ENCODE measurements around the gene PROM1. TPM values are rescaled to one million over a fixed set of nuclear protein-coding genes. Genes with fewer than 3 reads are reported as not detected.
A peak's percentile ranks its signal among the peaks of the same experiment; 100 is the strongest.

PROM1 gene
- total RNA-seq, 1 donor from 2014 or later = 12.4 TPM

DNA sequence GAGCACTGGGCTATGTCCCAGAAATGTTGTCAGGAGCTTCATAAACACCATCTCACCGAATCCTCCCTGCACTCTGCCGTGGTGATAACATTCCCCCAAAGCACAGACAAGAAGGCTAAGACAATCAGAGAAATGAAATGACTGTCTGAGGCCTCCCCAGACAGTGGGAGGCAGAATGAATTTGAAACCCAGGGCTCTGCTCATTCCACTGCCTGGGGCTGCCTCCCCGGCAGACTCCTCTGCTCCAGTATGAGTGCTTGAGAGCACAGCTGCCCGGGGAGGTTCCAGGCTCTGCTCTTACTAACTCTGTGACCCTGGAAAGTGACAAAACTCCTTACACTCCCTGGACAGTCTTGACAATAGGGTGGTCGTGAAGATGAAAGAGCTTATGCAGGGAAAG lies 154.9 kb downstream of the PROM1 start:
- Mint-ChIP-seq H3K4me3 (no peak overlapping the region), H3K36me3 (no peaks in the 10 kb centered on the region), H3K27me3 (ENCODE audit: low read depth) (peaks cover 18% of the 10 kb centered on the region), H3K27ac (peak overlapping the region; percentile 18), H3K4me1 (peaks cover 3% of the 10 kb centered on the region), H3K9me3 (no peaks in the 10 kb centered on the region)
- no peak for TF ChIP-seq CTCF (IDR thresholded peaks at IDR 0.05; ENCODE audit: unreplicated experiment)
- no peak for DNase-seq (ENCODE audit: low spot score in 2 of 2, unreplicated experiment in 2 of 2)

GRCh38 chr4:15926486-15926885 lies 157.3 kb downstream of the PROM1 start:
- Mint-ChIP-seq H3K27me3 (ENCODE audit: low read depth) (peaks cover 20% of the 10 kb centered on the region), H3K4me1 (peaks cover 3% of the 10 kb centered on the region), H3K4me3 (no peak overlapping the region), H3K27ac (no peak overlapping the region), H3K9me3 (no peaks in the 10 kb centered on the region), H3K36me3 (no peaks in the 10 kb centered on the region)
- no peak for DNase-seq (ENCODE audit: low spot score in 2 of 2, unreplicated experiment in 2 of 2)
- TF ChIP-seq CTCF (IDR thresholded peaks at IDR 0.05; ENCODE audit: unreplicated experiment) = no peak

DNA sequence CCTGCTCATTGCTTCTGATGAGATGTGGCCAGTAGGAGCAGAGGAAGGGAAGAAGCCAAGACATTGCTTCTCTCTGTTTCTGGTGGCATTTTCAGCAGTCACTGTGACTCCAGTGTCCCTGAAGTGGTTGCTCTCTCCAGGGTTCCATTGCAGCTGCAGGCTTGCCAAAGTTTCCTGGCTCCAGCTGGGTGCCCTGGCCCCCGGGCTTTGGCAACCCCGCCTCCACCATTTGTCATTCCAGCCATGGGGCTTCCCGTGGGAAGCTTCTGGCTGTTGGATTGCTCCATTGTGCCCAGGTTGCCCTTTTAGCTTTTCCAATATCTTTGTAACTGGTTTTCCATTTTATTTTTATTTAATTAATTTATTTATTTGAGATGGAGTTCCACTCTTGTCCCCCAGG lies 158.0 kb downstream of the PROM1 start:
- Mint-ChIP-seq H3K9me3 (no peaks in the 10 kb centered on the region), H3K27me3 (ENCODE audit: low read depth) (peaks cover 15% of the 10 kb centered on the region), H3K36me3 (no peaks in the 10 kb centered on the region), H3K4me3 (no peak overlapping the region), H3K27ac (no peak overlapping the region), H3K4me1 (peaks cover 3% of the 10 kb centered on the region)
- no peak for TF ChIP-seq CTCF (IDR thresholded peaks at IDR 0.05; ENCODE audit: unreplicated experiment)
- DNase-seq (ENCODE audit: low spot score in 2 of 2, unreplicated experiment in 2 of 2) = no peak

DNA sequence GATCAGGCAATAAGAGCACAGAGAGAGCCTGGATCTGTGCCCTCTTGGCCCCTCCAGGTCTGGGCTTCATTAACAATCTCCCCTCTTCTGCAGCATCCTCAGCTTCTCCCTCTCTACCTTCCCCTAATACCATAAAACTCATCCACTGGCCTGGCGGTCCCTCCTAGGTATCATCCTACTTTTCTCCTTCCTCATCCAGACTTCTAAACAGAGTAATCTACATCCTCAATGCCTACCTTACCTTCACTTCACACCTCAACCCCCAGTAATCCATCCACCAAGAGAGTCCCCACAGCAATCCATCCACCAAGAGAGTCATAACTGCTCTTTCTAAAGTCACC lies 162.3 kb downstream of the PROM1 start:
- Mint-ChIP-seq H3K4me3 (no peak overlapping the region), H3K4me1 (peaks cover 10% of the 10 kb centered on the region), H3K9me3 (no peaks in the 10 kb centered on the region), H3K27me3 (ENCODE audit: low read depth) (peaks cover 15% of the 10 kb centered on the region), H3K36me3 (no peaks in the 10 kb centered on the region), H3K27ac (no peak overlapping the region)
- TF ChIP-seq CTCF (IDR thresholded peaks at IDR 0.05; ENCODE audit: unreplicated experiment) = no peak
- DNase-seq (ENCODE audit: low spot score in 2 of 2, unreplicated experiment in 2 of 2) = no peak

GRCh38 chr4:15920723-15921591 lies 162.9 kb downstream of the PROM1 start:
- H3K4me1 Mint-ChIP-seq = peaks cover 10% of the 10 kb centered on the region
- H3K27ac Mint-ChIP-seq = no peak overlapping the region
- peaks cover 15% of the 10 kb centered on the region for H3K27me3 Mint-ChIP-seq (ENCODE audit: low read depth)
- H3K9me3 Mint-ChIP-seq = peaks cover 1% of the 10 kb centered on the region
- no peak for DNase-seq (ENCODE audit: low spot score in 2 of 2, unreplicated experiment in 2 of 2)
- H3K4me3 Mint-ChIP-seq = no peak overlapping the region
- no peak for TF ChIP-seq CTCF (IDR thresholded peaks at IDR 0.05; ENCODE audit: unreplicated experiment)
- H3K36me3 Mint-ChIP-seq = no peaks in the 10 kb centered on the region

All from mesothelial cell of epicardium (in vitro differentiated cells).